Measurements from ENCODE around the gene PLEKHA6. TPM values are rescaled to one million over a fixed set of nuclear protein-coding genes. Genes with fewer than 3 reads are reported as not detected.

The PLEKHA6 gene
- total RNA-seq, 1 experiment from 2014 or later: 5.5 TPM

DNA sequence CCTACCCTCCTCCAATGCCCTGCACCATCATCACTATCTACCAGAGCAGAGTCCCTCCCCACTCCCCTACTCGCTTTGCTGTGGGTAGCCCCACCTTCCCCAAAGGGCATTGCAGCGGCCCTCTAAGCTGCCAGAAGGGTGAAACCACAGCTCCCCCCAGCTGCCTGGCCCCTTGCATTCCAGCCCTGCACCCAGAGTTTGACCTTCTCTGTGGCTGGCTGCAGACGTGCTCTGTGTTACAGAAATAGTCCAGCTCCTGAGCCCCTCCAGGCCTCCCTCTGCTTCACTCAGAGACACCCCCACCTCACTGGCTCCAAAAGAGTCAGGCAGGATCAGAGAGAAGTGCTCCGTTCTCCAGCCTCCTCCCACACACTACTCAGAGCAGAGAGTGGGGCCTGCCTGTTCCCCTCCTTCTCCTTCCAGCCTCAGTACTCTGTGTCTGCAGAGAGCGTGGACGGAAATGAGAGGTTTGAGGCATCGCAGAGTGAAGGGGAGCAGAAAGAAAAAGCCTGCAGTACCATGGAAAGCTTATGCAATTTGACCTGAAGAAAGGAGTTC is 63.2 kb downstream of the PLEKHA6 start:
- POLR2A ChIA-PET: interaction anchor here (0.8 kb wide), 1 partner anchor 12 kb away, joined by 3 read pairs; no protein-coding TSS in a partner anchor
- H3K9me3 ChIP-seq (ENCODE audit: control insufficient read depth, insufficient read depth, low read depth, low read length): no peaks in the 10 kb centered on the region
- TF ChIP-seq, protein P1, sequence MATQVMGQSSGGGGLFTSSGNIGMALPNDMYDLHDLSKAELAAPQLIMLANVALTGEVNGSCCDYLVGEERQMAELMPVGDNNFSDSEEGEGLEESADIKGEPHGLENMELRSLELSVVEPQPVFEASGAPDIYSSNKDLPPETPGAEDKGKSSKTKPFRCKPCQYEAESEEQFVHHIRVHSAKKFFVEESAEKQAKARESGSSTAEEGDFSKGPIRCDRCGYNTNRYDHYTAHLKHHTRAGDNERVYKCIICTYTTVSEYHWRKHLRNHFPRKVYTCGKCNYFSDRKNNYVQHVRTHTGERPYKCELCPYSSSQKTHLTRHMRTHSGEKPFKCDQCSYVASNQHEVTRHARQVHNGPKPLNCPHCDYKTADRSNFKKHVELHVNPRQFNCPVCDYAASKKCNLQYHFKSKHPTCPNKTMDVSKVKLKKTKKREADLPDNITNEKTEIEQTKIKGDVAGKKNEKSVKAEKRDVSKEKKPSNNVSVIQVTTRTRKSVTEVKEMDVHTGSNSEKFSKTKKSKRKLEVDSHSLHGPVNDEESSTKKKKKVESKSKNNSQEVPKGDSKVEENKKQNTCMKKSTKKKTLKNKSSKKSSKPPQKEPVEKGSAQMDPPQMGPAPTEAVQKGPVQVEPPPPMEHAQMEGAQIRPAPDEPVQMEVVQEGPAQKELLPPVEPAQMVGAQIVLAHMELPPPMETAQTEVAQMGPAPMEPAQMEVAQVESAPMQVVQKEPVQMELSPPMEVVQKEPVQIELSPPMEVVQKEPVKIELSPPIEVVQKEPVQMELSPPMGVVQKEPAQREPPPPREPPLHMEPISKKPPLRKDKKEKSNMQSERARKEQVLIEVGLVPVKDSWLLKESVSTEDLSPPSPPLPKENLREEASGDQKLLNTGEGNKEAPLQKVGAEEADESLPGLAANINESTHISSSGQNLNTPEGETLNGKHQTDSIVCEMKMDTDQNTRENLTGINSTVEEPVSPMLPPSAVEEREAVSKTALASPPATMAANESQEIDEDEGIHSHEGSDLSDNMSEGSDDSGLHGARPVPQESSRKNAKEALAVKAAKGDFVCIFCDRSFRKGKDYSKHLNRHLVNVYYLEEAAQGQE (IDR thresholded peaks at IDR 0.05; ENCODE audit: insufficient read depth in 1 of 2, low read depth in 2 of 2, low read length in 1 of 2): no peak
- TF ChIP-seq TCF7L2 (IDR thresholded peaks at IDR 0.05; ENCODE audit: low read depth, low read length): no peak
- no peak for TF ChIP-seq POLR2AphosphoS5 (IDR thresholded peaks at IDR 0.05; ENCODE audit: low read depth, low read length)
- TF ChIP-seq SIN3A (IDR thresholded peaks at IDR 0.05; ENCODE audit: borderline replicate concordance, insufficient read depth, low read depth, low read length): no peak
- TF ChIP-seq, protein P2, sequence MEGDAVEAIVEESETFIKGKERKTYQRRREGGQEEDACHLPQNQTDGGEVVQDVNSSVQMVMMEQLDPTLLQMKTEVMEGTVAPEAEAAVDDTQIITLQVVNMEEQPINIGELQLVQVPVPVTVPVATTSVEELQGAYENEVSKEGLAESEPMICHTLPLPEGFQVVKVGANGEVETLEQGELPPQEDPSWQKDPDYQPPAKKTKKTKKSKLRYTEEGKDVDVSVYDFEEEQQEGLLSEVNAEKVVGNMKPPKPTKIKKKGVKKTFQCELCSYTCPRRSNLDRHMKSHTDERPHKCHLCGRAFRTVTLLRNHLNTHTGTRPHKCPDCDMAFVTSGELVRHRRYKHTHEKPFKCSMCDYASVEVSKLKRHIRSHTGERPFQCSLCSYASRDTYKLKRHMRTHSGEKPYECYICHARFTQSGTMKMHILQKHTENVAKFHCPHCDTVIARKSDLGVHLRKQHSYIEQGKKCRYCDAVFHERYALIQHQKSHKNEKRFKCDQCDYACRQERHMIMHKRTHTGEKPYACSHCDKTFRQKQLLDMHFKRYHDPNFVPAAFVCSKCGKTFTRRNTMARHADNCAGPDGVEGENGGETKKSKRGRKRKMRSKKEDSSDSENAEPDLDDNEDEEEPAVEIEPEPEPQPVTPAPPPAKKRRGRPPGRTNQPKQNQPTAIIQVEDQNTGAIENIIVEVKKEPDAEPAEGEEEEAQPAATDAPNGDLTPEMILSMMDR (IDR thresholded peaks at IDR 0.05): no peak
- CTCF ChIA-PET: no interaction called here
- BruUV-seq (replicated peaks): no TSS peak
- no peak overlapping the region for H3K27ac ChIP-seq (ENCODE audit: low read length)
- intact Hi-C loops (cut with micrococcal nuclease; ENCODE audit: unreplicated experiment) (no loop called here), in situ Hi-C loops (cut with HindIII; ENCODE audit: low pct_unique_long_range_greater_than_20kb, low sequenced_read_pairs) (no loop called here)
- no peaks in the 10 kb centered on the region for H3K36me3 ChIP-seq (ENCODE audit: control insufficient read depth, insufficient read depth, low read length)
- 0 out of 2 replicates have a peak, but pooled peaks cover 6% of the 10 kb centered on the region for H3K4me1 ChIP-seq (ENCODE audit: control insufficient read depth, insufficient read depth, low read length)
- peaks cover 3% of the 10 kb centered on the region; the same call in 1 of the 2 replicates for H3K27me3 ChIP-seq (ENCODE audit: control insufficient read depth, insufficient read depth, low read length)
- no peak for DNase-seq (ENCODE audit: low read depth, low spot score)
- no peak for ATAC-seq
- H3K4me3 ChIP-seq (ENCODE audit: low read depth in 2 of 2, low read length in 2 of 2): no peak overlapping the region

DNA sequence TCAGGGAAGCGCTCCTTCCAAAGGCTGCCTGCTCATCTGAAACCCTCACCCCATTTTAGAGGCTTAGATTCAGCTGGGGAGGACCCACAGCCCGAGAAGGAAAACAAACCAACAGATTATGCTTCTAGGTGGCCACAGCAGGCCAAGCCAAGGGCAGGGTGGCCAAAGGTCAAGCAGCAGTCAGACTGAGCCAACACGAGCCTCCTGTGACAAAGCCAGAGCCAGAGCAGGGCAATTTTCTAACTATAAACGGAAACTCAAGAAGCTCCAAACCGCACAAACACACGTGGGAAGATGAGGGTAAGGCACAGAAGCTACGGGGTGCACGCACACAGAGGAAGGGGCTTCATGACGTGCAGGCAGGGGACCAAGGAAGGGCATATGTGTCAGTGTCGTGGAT is 64.1 kb downstream of the PLEKHA6 start:
- in situ Hi-C loops (cut with HindIII; ENCODE audit: low pct_unique_long_range_greater_than_20kb, low sequenced_read_pairs) (no loop called here), intact Hi-C loops (cut with micrococcal nuclease; ENCODE audit: unreplicated experiment) (no loop called here)
- Histone ChIP-seq H3K36me3 (ENCODE audit: control insufficient read depth, insufficient read depth, low read length) (no peaks in the 10 kb centered on the region), H3K4me1 (ENCODE audit: control insufficient read depth, insufficient read depth, low read length) (0 out of 2 replicates have a peak, but pooled peaks cover 6% of the 10 kb centered on the region), H3K27ac (ENCODE audit: low read length) (no peak overlapping the region), H3K27me3 (ENCODE audit: control insufficient read depth, insufficient read depth, low read length) (peaks cover 3% of the 10 kb centered on the region; the same call in 1 of the 2 replicates), H3K9me3 (ENCODE audit: control insufficient read depth, insufficient read depth, low read depth, low read length) (no peaks in the 10 kb centered on the region), H3K4me3 (ENCODE audit: low read depth in 2 of 2, low read length in 2 of 2) (no peak overlapping the region)
- ATAC-seq (no peak), DNase-seq (ENCODE audit: low read depth, low spot score) (no peak)
- no TSS peak for BruUV-seq (replicated peaks)
- ChIA-PET POLR2A (interaction anchor here (0.8 kb wide), 1 partner anchor 11 kb away, joined by 3 read pairs; no protein-coding TSS in a partner anchor), CTCF (no interaction called here)
- TF ChIP-seq, protein P2 (IDR thresholded peaks at IDR 0.05): no peak
- TF ChIP-seq POLR2AphosphoS5 (IDR thresholded peaks at IDR 0.05; ENCODE audit: low read depth, low read length) (no peak), SIN3A (IDR thresholded peaks at IDR 0.05; ENCODE audit: borderline replicate concordance, insufficient read depth, low read depth, low read length) (no peak), TCF7L2 (IDR thresholded peaks at IDR 0.05; ENCODE audit: low read depth, low read length) (no peak)
- TF ChIP-seq, protein P1 (IDR thresholded peaks at IDR 0.05; ENCODE audit: insufficient read depth in 1 of 2, low read depth in 2 of 2, low read length in 1 of 2): no peak

Measured in Panc1 (cell line).